Measurements from ENCODE around the gene IKZF2.

- TF ChIP-seq ZFX (IDR thresholded peaks at IDR 0.05; ENCODE audit: borderline replicate concordance) (no peak), CTCF (IDR thresholded peaks at IDR 0.05) (no peak)
These were observed 50.3 kb downstream of the IKZF2 start for GRCh38 chr2:213101109-213101508.
